NCI-H187 (cell line): Measurements from ENCODE around the gene ARG2.
"Not testable (repeated sequence)": the region's sequence is repeated elsewhere in the genome, so short reads cannot be mapped to it uniquely, and the experiment has no call there.

Experiments used
- DNase-seq, 2 experiments: peaks; one replicate each; lab custom pipeline; 2025; lab: John Stamatoyannopoulos, UW

Gene ARG2

GRCh38 chr14:67586369-67586768, 33.4 kb upstream of the ARG2 start:
- no peak for DNase-seq

GRCh38 chr14:67589204-67589770, 30.4 kb upstream of the ARG2 start:
- no peak for DNase-seq

GRCh38 chr14:67593650-67594049, 26.1 kb upstream of the ARG2 start:
- not testable (repeated sequence) for DNase-seq

GRCh38 chr14:67595392-67595791, 24.3 kb upstream of the ARG2 start:
- no peak for DNase-seq

DNA sequence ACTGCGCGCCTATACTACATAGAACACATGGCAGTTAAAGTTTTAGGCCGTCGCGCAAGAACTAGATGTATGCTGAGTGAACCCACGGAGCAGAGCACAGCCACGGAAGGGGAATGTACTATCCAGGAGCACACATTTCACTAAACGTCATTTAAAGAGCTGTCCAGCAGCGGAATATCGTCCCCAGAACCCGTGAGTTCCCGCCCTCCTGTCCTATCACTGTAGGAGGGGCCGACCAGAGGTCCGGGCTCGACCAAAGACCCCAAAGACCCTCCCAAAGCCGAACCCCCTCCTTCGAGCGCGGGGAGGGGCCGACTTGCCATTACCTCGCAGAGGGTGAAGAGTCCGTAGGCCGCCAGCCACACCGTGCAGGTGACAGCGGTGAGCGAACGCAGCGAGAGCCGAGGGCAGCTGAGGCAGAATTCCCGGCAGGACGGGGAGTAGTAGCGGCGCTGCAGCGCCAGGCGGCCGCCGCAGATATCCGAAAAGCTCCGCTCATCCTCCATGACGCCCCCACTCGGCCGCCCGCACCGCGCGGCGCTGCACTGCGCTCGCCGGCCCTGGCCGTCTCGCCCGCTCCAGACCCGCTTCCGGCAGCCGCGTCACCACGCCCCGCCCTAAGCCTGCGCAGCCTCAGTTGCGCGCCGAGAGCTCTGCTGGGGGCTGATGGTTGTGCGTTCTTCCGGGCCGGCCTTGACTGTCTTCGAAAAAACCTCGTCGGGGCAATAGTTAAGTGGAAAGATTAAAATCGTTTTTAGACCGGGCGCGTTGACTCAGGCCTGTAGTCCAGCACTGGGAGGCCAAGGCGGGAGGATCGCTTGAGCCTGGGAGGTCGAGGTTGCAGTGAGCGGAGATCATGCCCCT, 19.8 kb upstream of the ARG2 start, which contains the start of gene PIGH:
Gene PIGH, minus strand, starts transcription at position 571 of the 864 bp plus-strand sequence. Its CDS starts 65 bp downstream, at position 506.
- peak; percentile 78 to 86 for DNase-seq

- DNase-seq: not testable (repeated sequence)
Measured at GRCh38 chr14:67600562-67600974, 19.2 kb upstream of the ARG2 start.

DNA sequence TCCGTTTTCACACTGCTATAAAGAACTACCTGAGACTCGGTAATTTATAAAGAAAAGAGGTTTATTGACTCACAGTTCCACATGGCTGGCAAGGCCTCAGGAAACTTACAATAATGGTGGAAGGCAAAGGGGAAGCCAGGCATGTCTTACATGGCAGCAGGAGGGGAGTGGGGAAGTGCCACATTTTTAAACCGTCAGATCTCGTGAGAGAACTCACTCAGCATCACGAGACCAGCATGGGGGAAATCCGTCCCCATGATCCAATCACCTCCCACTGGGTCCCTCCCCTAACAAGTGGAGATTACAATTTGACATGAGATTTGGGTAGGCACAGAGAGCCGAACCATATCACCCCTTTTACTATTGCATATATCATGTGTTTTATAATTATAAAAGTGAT, 17.6 kb upstream of the ARG2 start:
- DNase-seq: no peak

GRCh38 chr14:67602995-67603545, 16.6 kb upstream of the ARG2 start:
- DNase-seq: no peak

GRCh38 chr14:67607646-67608045, 12.1 kb upstream of the ARG2 start:
- DNase-seq: no peak

GRCh38 chr14:67609642-67610310, 9.9 kb upstream of the ARG2 start:
- no peak for DNase-seq

GRCh38 chr14:67610491-67610890, 9.2 kb upstream of the ARG2 start:
- no peak for DNase-seq

- DNase-seq: peak; percentile 21 to 39
Measured at GRCh38 chr14:67618617-67619063, 1.1 kb upstream of the ARG2 start.

DNA sequence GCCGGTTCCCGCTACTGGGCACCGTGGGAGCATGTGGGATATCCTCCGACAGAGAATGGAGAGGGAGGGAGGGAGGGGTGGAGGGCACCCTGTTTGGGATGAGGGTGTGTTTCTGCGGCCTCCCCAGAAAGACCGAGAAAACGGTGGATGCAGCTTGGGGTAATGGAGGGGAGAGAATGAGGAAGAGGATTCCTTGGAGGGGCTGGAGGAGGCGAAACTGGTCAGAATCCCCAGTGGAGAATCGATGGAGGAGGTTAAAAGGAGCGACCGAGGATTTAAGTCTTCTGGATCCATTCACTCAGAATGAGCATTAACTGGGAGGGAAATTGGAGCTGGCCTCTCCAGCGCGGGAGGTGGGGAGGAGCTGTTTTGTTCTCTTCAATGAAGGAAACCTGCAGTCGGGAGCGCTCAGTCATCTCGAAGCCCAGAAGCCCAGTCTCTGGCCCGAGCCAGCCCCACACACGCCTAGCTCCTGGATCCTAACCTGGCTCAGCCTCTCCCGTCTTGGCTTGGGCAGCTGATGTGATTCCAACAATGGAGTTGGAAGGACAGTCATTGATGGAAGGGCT, 581 bp downstream of the ARG2 start:
- peak; percentile 25 to 66 for DNase-seq

GRCh38 chr14:67622675-67623074, 3.0 kb downstream of the ARG2 start:
- DNase-seq: no peak

DNA sequence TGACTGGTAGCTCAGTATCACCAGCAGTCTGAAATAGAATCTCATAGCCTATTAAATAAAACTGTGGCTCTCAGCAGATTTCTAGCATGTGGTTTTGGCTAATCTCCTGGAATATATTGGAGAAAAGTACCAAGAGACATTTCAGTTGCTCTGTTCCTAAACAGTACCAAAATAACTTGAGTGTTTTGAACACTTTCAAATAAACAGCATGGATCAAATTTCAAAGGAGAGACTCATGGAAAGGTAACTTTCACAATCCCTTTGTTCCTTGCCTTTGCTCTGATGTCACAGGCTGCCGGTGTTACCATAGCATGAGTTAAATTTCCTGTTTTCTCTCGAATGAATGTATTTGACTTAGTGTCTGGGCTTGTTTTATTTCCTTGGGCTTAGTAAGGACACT, 3.4 kb downstream of the ARG2 start:
- no peak for DNase-seq

- DNase-seq: not testable (repeated sequence)
Measured at GRCh38 chr14:67626131-67626530, 6.4 kb downstream of the ARG2 start.

GRCh38 chr14:67627519-67627918, 7.8 kb downstream of the ARG2 start:
- DNase-seq: no peak

- no peak for DNase-seq
Measured at GRCh38 chr14:67630186-67630585, 10.5 kb downstream of the ARG2 start.

DNA sequence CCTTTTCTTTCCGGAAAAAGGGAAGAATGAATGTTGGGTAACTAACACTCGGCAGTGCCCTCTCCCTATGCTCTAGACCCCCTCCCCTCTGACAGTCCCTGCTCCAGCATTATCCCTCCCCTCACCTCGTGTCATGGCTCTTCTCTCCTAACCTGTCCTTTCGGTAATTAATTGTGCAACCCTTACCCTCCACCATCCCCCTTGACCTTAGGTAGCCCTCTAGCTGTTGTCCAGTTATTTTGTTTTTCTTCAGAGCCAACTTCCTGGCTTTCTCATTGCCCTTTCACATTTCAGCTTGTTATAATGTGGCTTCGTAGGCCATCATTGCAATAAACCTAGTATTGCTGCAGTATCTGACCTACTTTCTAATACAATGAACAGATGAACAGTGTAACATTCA, 11.2 kb downstream of the ARG2 start:
- DNase-seq: no peak

DNA sequence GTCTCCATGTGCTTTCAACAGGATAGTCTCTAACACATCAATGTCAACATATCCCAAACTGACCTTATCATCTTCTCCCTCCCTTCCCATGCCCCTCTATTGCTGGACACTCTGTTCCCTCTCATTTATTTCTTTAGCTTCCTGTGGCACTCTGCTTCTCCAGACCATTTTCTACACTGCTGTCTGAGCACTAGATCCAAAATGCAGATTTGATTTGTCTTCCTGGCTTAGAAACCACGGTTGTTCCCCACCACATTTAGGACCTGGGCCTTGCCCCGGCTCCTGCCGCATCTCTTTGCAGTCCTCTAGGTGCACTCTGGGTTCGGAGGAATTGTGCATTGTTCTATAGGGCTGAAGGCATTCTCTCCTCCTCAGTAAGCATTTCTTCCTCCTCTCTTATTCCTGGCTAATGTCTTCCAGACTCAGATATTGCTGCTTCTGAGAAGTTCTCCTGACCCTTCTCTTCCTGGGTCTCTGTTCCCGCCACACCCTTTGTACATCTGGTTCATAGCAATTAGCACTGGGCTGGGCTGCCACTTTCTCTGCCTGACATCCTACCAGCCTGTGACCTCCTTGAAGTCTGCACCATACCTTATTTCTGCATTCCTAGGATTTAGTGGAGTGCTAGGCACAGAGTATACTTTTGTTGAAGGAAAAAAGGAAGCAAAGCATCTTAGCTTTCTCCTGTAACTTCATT, 13.9 kb downstream of the ARG2 start:
- no peak for DNase-seq

GRCh38 chr14:67636361-67636919, 16.7 kb downstream of the ARG2 start:
- peak in 1 of 2 experiments; percentile 19 for DNase-seq
